GM18951 (cell line): Measurements from ENCODE around the gene ACTL6A.
"Not testable (repeated sequence)": the region's sequence is repeated elsewhere in the genome, so short reads cannot be mapped to it uniquely, and the experiment has no call there.

Experiments used
- POLR2A ChIP-seq: IDR thresholded peaks from 4 replicates; pipeline ENCODE4 v1.6.1; 2011; ENCODE audit warnings: mild to moderate bottlenecking; ENCODE audit not compliant: insufficient read length, insufficient read depth; ENCODE audit errors: extremely low read depth
- in situ Hi-C: fragments of 300-500 bp; cut with MboI; formaldehyde crosslinking; loops from one replicate; pipeline ENCODE4 v1.12.0; 2022; ENCODE audit warnings: low sequenced_read_pairs, mixed read lengths, inconsistent platforms; ENCODE audit not compliant: unreplicated experiment

Gene ACTL6A

GRCh38 chr3:179562591-179563270 is at the start of gene ACTL6A:
Gene ACTL6A (plus strand): TSS chr3:179562926. CDS start chr3:179563093, 167 bp downstream.
- in situ Hi-C loops = loop anchor here (25.0 kb wide), 1 partner anchor 550 kb away; no protein-coding TSS in a partner anchor

GRCh38 chr3:179513862-179514261 is 48.9 kb upstream of the ACTL6A start:
- in situ Hi-C loops = no loop called here
- no peak for TF ChIP-seq POLR2A

More at GRCh38 chr3:179562591-179563270, at the start of gene ACTL6A:
- TF ChIP-seq POLR2A = peak; percentile 87

- in situ Hi-C loops = not testable (repeated sequence)
Measured at GRCh38 chr3:179516461-179517251, 46.1 kb upstream of the ACTL6A start.

GRCh38 chr3:179526482-179526881 is 36.2 kb upstream of the ACTL6A start:
- in situ Hi-C loops = no loop called here
- no peak for TF ChIP-seq POLR2A

- in situ Hi-C loops = no loop called here
- no peak for TF ChIP-seq POLR2A
Measured at GRCh38 chr3:179526989-179527391, 35.7 kb upstream of the ACTL6A start.

GRCh38 chr3:179528772-179529171 is 34.0 kb upstream of the ACTL6A start:
- in situ Hi-C loops = no loop called here
- no peak for TF ChIP-seq POLR2A

- in situ Hi-C loops = no loop called here
- no peak for TF ChIP-seq POLR2A
Measured at GRCh38 chr3:179531576-179531975, 31.1 kb upstream of the ACTL6A start.

GRCh38 chr3:179533274-179533673 is 29.5 kb upstream of the ACTL6A start:
- in situ Hi-C loops = no loop called here
- TF ChIP-seq POLR2A = no peak

- in situ Hi-C loops = no loop called here
- no peak for TF ChIP-seq POLR2A
Measured at GRCh38 chr3:179536256-179536655, 26.5 kb upstream of the ACTL6A start.

GRCh38 chr3:179541094-179541493 is 21.6 kb upstream of the ACTL6A start:
- in situ Hi-C loops = no loop called here
- TF ChIP-seq POLR2A = no peak

- in situ Hi-C loops = no loop called here
- TF ChIP-seq POLR2A = no peak
Measured at GRCh38 chr3:179541596-179541995, 21.1 kb upstream of the ACTL6A start.

GRCh38 chr3:179542375-179542774 is 20.4 kb upstream of the ACTL6A start:
- in situ Hi-C loops = no loop called here
- TF ChIP-seq POLR2A = no peak

- in situ Hi-C loops = no loop called here
- no peak for TF ChIP-seq POLR2A
Measured at GRCh38 chr3:179544981-179545645, 17.6 kb upstream of the ACTL6A start.

GRCh38 chr3:179546814-179547241 is 15.9 kb upstream of the ACTL6A start:
- TF ChIP-seq POLR2A = no peak
- in situ Hi-C loops = no loop called here
